Panc1 (cell line): ENCODE measurements around the gene HTR3C. TPM values are rescaled to one million over a fixed set of nuclear protein-coding genes. Genes with fewer than 3 reads are reported as not detected.
A peak's percentile ranks its signal among the peaks of the same experiment; 100 is the strongest.
"Not testable (repeated sequence)": the region's sequence is repeated elsewhere in the genome, so short reads cannot be mapped to it uniquely, and the experiment has no call there.

Source experiments
- ATAC-seq: fragments of 200-7000 bp; cut with Tn5 transposase; 2 replicates; pipeline ENCODE4 v1.9.1; 2020; ENCODE audit warnings: mild to moderate bottlenecking, moderate library complexity
- BruUV-seq: library from RNA; stranded (reverse); fragments of 400-500 nt; replicated peaks from 2 replicates; lab custom pipeline; 2021; lab: Mats Ljungman, UMichigan
- CTCF ChIA-PET: fragments of 300-600 bp; sonication (Branson Sonifier 250); formaldehyde crosslinking; loops from one replicate; lab custom pipeline; 2022; ENCODE audit warnings: antibody characterized with exemption; lab: Charles Lee
- POLR2A ChIA-PET: fragments of 300-600 bp; sonication (Branson Sonifier 250); formaldehyde crosslinking; loops from one replicate; lab custom pipeline; 2022; ENCODE audit warnings: antibody characterized with exemption; lab: Charles Lee
- DNase-seq: peaks from one replicate; pipeline ENCODE4 v3.0.0-alpha.2; 2010; ENCODE audit warnings: low read depth, low spot score
- H3K27ac ChIP-seq: 2 replicates; pipeline ENCODE4 v1.5.1; 2011; ENCODE audit warnings: mild to moderate bottlenecking, low read length, inconsistent platforms
- H3K27me3 ChIP-seq: fragments of 200-500 bp; sonication (Bioruptor generic); 2 replicates; pipeline ENCODE4 v1.6.0; 2014; ENCODE audit warnings: low read length, inconsistent platforms; ENCODE audit not compliant: control insufficient read depth, insufficient read depth
- H3K36me3 ChIP-seq: fragments of 200-500 bp; sonication (Bioruptor generic); 2 replicates; pipeline ENCODE4 v1.5.1; 2014; ENCODE audit warnings: inconsistent platforms, mild to moderate bottlenecking, low read length, moderate library complexity; ENCODE audit not compliant: control insufficient read depth, insufficient read depth
- H3K4me1 ChIP-seq: 2 replicates; pipeline ENCODE4 v1.5.1; 2011; ENCODE audit warnings: inconsistent platforms, mild to moderate bottlenecking, low read length, moderate library complexity; ENCODE audit not compliant: control insufficient read depth, insufficient read depth
- H3K4me3 ChIP-seq, 2 experiments: 2 replicates each; pipeline ENCODE4 v1.5.1; 2011 to 2012; ENCODE audit warnings: low read depth in 2 of 2, low read length in 2 of 2, mild to moderate bottlenecking in 2 of 2, inconsistent platforms in 1 of 2, moderate library complexity in 1 of 2
- H3K9me3 ChIP-seq: fragments of 200-500 bp; sonication (Bioruptor generic); 2 replicates; pipeline ENCODE4 v1.5.1; 2014; ENCODE audit warnings: low read depth, mild to moderate bottlenecking, inconsistent platforms, low read length, moderate library complexity; ENCODE audit not compliant: control insufficient read depth, insufficient read depth
- POLR2AphosphoS5 ChIP-seq: IDR thresholded peaks from 2 replicates; pipeline ENCODE4 v1.6.1; 2012; ENCODE audit warnings: mild to moderate bottlenecking, low read depth, low read length, moderate library complexity
- SIN3A ChIP-seq: IDR thresholded peaks from 2 replicates; pipeline ENCODE4 v1.6.1; 2012; ENCODE audit warnings: low read depth, mild to moderate bottlenecking, low read length, moderate library complexity, borderline replicate concordance; ENCODE audit not compliant: insufficient read depth
- TCF7L2 ChIP-seq: IDR thresholded peaks from 2 replicates; pipeline ENCODE4 v1.6.1; 2011; ENCODE audit warnings: mild to moderate bottlenecking, low read depth, low read length, inconsistent platforms
- in situ Hi-C: cut with HindIII; loops from 2 replicates; pipeline ENCODE4 v1.10.0; 2016; ENCODE audit warnings: low sequenced_read_pairs, low pct_unique_long_range_greater_than_20kb
- intact Hi-C: fragments of 100-400 bp; cut with micrococcal nuclease; formaldehyde crosslinking; loops from one replicate; pipeline ENCODE4 v1.10.0; 2022; ENCODE audit not compliant: unreplicated experiment
- total RNA-seq: library from RNA; stranded (reverse); gene quantifications from one replicate; pipeline ENCODE4 v1.2.1, GENCODE V29; 2021; ENCODE audit not compliant: unreplicated experiment
- TF ChIP-seq, protein P1 (sequence below), 2 experiments: IDR thresholded peaks; 2 replicates each; pipeline ENCODE4 v1.6.1; 2011 to 2012; ENCODE audit warnings: low read depth in 2 of 2, control low read depth in 1 of 2, low read length in 1 of 2, mild to moderate bottlenecking in 1 of 2, moderate library complexity in 1 of 2; ENCODE audit not compliant: insufficient read depth in 1 of 2
- TF ChIP-seq, protein P2 (sequence below): fragments of 450-650 bp; IDR thresholded peaks from 2 replicates; pipeline ENCODE4 v1.5.1; 2017; ENCODE audit warnings: mild to moderate bottlenecking

HTR3C gene
- total RNA-seq, 1 experiment from 2014 or later = not detected

DNA sequence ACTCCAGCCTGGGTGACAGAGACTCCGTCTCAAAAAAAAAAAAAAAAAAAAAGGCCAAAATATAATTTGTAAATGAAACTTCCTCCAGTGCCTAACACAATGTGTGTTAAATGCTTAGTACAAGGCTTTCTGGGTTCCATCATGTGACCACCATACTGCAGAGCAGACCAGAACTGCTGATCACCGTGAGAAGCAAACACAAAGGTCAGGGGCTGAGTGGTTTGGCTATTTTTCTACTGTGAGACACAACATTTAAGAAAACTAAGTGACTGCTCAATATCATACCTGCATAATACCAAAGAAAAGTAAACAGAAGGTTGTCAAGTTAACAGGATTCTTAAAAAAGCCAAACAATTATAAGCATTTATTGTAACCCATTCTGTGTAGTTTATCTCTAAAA is 48.4 kb upstream of the HTR3C start:
- DNase-seq = no peak
- in situ Hi-C loops = no loop called here
- Histone ChIP-seq H3K27me3 (no peaks in the 10 kb centered on the region), H3K27ac (no peak overlapping the region), H3K4me3 (no peak overlapping the region), H3K36me3 (no peaks in the 10 kb centered on the region), H3K9me3 (no peaks in the 10 kb centered on the region), H3K4me1 (peaks cover 11% of the 10 kb centered on the region)
- no TSS peak for BruUV-seq
- POLR2A ChIA-PET = interaction anchor here (0.6 kb wide), 1 partner anchor 63 kb away, joined by 4 read pairs; no protein-coding TSS in a partner anchor
- CTCF ChIA-PET = no interaction called here
- ATAC-seq = no peak
- intact Hi-C loops = no loop called here
- TF ChIP-seq TCF7L2 (no peak), POLR2AphosphoS5 (no peak), SIN3A (no peak)
- TF ChIP-seq, protein P1, sequence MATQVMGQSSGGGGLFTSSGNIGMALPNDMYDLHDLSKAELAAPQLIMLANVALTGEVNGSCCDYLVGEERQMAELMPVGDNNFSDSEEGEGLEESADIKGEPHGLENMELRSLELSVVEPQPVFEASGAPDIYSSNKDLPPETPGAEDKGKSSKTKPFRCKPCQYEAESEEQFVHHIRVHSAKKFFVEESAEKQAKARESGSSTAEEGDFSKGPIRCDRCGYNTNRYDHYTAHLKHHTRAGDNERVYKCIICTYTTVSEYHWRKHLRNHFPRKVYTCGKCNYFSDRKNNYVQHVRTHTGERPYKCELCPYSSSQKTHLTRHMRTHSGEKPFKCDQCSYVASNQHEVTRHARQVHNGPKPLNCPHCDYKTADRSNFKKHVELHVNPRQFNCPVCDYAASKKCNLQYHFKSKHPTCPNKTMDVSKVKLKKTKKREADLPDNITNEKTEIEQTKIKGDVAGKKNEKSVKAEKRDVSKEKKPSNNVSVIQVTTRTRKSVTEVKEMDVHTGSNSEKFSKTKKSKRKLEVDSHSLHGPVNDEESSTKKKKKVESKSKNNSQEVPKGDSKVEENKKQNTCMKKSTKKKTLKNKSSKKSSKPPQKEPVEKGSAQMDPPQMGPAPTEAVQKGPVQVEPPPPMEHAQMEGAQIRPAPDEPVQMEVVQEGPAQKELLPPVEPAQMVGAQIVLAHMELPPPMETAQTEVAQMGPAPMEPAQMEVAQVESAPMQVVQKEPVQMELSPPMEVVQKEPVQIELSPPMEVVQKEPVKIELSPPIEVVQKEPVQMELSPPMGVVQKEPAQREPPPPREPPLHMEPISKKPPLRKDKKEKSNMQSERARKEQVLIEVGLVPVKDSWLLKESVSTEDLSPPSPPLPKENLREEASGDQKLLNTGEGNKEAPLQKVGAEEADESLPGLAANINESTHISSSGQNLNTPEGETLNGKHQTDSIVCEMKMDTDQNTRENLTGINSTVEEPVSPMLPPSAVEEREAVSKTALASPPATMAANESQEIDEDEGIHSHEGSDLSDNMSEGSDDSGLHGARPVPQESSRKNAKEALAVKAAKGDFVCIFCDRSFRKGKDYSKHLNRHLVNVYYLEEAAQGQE (IDR thresholded peaks at IDR 0.05; ENCODE audit: insufficient read depth in 1 of 2, low read depth in 2 of 2, low read length in 1 of 2) = no peak
- TF ChIP-seq, protein P2, sequence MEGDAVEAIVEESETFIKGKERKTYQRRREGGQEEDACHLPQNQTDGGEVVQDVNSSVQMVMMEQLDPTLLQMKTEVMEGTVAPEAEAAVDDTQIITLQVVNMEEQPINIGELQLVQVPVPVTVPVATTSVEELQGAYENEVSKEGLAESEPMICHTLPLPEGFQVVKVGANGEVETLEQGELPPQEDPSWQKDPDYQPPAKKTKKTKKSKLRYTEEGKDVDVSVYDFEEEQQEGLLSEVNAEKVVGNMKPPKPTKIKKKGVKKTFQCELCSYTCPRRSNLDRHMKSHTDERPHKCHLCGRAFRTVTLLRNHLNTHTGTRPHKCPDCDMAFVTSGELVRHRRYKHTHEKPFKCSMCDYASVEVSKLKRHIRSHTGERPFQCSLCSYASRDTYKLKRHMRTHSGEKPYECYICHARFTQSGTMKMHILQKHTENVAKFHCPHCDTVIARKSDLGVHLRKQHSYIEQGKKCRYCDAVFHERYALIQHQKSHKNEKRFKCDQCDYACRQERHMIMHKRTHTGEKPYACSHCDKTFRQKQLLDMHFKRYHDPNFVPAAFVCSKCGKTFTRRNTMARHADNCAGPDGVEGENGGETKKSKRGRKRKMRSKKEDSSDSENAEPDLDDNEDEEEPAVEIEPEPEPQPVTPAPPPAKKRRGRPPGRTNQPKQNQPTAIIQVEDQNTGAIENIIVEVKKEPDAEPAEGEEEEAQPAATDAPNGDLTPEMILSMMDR = no peak

DNA sequence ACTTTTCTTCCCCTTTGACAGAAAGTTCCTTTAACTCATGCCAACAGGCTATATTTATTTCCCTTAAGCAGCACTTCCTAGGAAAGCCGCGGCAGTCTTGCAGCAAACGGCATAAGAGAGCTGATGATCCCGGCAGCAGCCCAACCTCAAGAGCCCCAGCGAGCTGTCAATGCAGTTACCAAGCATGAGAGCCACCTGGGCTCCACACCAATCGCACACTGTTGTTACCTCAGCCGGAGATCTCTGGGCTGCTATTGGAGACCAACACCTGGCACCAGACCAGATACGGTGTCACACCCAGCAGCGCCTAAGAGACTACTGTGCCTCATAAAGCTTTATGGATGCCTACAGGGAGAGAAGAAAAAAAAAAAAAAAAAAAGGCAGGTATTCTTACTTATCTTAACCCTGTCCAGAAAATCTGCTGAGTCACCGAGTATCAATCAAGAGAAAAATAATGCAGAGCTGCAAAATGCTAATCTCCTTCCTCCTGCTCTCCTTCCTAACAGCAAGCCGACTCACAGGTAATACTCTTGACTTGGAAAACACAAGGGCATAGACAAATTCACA is 46.8 kb upstream of the HTR3C start:
- TF ChIP-seq, protein P2 = no peak
- no peak for TF ChIP-seq SIN3A
- no peak for TF ChIP-seq POLR2AphosphoS5
- TF ChIP-seq TCF7L2 = no peak
- TF ChIP-seq, protein P1 (IDR thresholded peaks at IDR 0.05; ENCODE audit: insufficient read depth in 1 of 2, low read depth in 2 of 2, low read length in 1 of 2) = no peak
- ATAC-seq (peak; percentile 75), DNase-seq (no peak)
- H3K27me3 ChIP-seq = no peaks in the 10 kb centered on the region
- H3K27ac ChIP-seq = peak overlapping the region; percentile 44
- CTCF ChIA-PET = interaction anchor here (0.6 to 1.1 kb wide), 5 partner anchors 8 to 145 kb away, joined by 3 to 9 read pairs (median 4); partner anchors contain the start of gene ABCC5
- H3K36me3 ChIP-seq = no peaks in the 10 kb centered on the region
- intact Hi-C loops (no loop called here), in situ Hi-C loops (no loop called here)
- no peak overlapping the region for H3K4me3 ChIP-seq
- BruUV-seq = no TSS peak
- POLR2A ChIA-PET = interaction anchor here (0.6 to 0.7 kb wide), 4 partner anchors 122 to 1241 kb away, joined by 5 to 11 read pairs (median 6); no protein-coding TSS in a partner anchor
- H3K9me3 ChIP-seq = no peaks in the 10 kb centered on the region
- H3K4me1 ChIP-seq = peaks cover 11% of the 10 kb centered on the region

DNA sequence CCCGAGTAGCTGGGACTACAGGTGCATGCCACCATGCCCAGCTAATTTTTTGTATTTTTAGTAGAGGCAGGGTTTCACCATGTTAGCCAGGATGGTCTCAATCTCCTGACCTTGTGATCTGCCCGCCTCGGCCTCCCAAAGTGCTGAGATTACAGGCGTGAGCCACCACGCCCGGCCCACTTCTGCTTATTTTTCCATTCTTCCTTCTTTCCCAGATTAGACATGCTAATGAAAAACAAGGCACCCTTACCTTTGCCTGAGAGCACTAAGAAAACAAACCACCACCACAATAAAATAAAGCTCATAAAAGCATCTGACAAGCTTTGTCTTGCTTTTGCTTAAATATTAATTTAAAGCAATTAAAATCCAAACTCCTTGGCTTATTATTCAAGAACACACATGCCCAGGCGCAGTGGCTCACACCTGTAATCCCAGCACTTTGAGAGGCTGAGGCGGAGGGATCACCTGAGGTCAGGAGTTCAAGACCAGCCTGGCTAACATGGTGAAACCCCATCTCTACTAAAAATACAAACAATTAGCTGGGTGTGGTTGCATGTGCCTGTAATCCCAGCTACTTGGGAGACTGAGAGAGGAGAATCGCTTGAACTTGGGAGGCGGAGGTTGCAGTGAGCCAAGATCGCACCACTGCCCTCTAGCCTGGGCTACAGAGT is 45.6 kb upstream of the HTR3C start:
- H3K27me3 ChIP-seq, H3K36me3 ChIP-seq, DNase-seq, H3K9me3 ChIP-seq, H3K27ac ChIP-seq, H3K4me3 ChIP-seq, in situ Hi-C loops, BruUV-seq, intact Hi-C loops, ATAC-seq: not testable (repeated sequence)
- ChIA-PET POLR2A (interaction anchor here (0.6 kb wide), 1 partner anchor 130 kb away, joined by 3 read pairs; no protein-coding TSS in a partner anchor), CTCF (interaction anchor here (0.7 kb wide), 1 partner anchor 11 kb away, joined by 3 read pairs; the partner anchor contains the start of gene ABCC5)
- H3K4me1 ChIP-seq = peaks cover 11% of the 10 kb centered on the region
